ENCODE data around the gene NME9. TPM values are rescaled to one million over a fixed set of nuclear protein-coding genes. Genes with fewer than 3 reads are reported as not detected.

The NME9 gene
- total and polyA plus RNA-seq, 7 experiments from 2014 or later, result 0.52 to 2.0 (median 0.71) TPM; not detected in 1

DNA sequence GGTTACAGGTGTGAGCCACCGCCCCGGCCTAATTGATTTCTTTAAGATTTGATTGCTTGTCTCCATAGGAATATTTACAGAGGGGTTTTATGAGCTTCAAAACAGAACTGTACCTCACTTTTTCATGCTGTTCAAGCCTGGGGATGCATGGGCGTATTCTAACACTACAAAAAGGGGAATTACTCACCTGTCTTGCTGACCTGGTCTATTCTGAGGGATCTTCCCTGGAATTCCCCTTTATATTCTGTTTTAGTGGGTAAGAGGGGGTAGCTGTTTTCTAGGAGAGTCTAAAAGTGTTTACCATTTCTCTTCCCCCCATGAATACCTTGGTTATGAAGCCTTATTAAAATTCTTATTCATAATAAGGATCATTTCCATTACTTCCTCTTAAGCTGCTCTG, 48.1 kb downstream of the NME9 start:
- H3K27me3 ChIP-seq (ENCODE audit: control insufficient read depth in 2 of 2, insufficient read depth in 2 of 2, low read length in 2 of 2), result no peaks in the 10 kb centered on the region
- H3K9me3 ChIP-seq (ENCODE audit: control insufficient read depth in 2 of 3, low read length in 3 of 3), result no peaks in the 10 kb centered on the region
- H3K9me3 Mint-ChIP-seq, result no peaks in the 10 kb centered on the region
- peaks cover 0 to 7% (median 0%) of the 10 kb centered on the region in 7 donors for H3K4me1 Mint-ChIP-seq
- no peaks in the 10 kb centered on the region for H3K4me1 ChIP-seq (ENCODE audit: control insufficient read depth in 2 of 2, insufficient read depth in 2 of 2, low read length in 2 of 2)
- no peak for DNase-seq
- H3K36me3 ChIP-seq (ENCODE audit: control insufficient read depth in 2 of 3, insufficient read depth in 3 of 3, low read length in 3 of 3), result peaks cover 0 to 31% (median 8%) of the 10 kb centered on the region in 3 experiments
- no peak overlapping the region for H3K4me3 ChIP-seq (ENCODE audit: low read length)
- CTCF ChIA-PET, result no interaction called here
- intact Hi-C loops (cut with micrococcal nuclease), result no loop called here
- no peak for ATAC-seq
- no peaks in the 10 kb centered on the region for H3K27me3 Mint-ChIP-seq
- H3K27ac Mint-ChIP-seq, result no peak overlapping the region
- no peak overlapping the region for H3K4me3 Mint-ChIP-seq
- no peak overlapping the region for H3K27ac ChIP-seq (ENCODE audit: low read depth, low read length)
- peaks cover 0 to 25% (median 13%) of the 10 kb centered on the region in 5 donors for H3K36me3 Mint-ChIP-seq
- POLR2A ChIA-PET, result no interaction called here

DNA sequence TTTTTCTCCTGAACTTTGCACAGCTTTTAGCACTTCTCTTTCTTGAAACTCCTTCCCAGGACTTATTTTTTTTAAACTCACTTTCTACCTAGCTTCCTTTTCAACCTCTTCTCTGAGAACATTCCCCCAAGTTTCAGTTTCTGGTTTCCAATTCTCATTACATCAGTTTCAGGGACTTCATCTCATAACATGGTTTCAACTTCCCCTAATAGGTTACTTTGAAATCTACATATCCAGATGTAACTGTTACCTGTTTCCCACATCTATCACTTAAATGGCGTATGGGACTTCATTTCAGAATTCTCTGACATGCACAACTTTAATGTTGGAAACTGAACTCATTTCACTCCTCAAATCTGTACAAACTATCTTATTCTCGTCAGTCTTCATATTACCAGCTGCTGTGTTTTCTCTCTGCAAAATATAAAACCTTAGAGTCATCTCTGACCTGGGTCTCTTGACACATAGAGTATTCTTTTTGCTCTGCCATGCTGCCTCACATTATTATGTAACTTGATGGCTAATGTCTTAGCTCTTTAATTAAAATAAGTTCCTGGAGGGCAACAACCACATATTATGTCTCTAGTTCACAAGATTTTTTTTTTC, 58.4 kb downstream of the NME9 start:
- Mint-ChIP-seq H3K27me3 (no peaks in the 10 kb centered on the region), H3K36me3 (peaks cover 12 to 55% (median 33%) of the 10 kb centered on the region in 5 donors), H3K4me1 (peaks cover 0 to 6% (median 0%) of the 10 kb centered on the region in 7 donors), H3K27ac (peak overlapping the region in 3 of 9 donors; percentile 0 to 47 (median 32)), H3K9me3 (no peaks in the 10 kb centered on the region), H3K4me3 (no peak overlapping the region)
- Histone ChIP-seq H3K4me1 (ENCODE audit: control insufficient read depth in 2 of 2, insufficient read depth in 2 of 2, low read length in 2 of 2) (no peaks in the 10 kb centered on the region), H3K27ac (ENCODE audit: low read depth, low read length) (no peak overlapping the region), H3K27me3 (ENCODE audit: control insufficient read depth in 2 of 2, insufficient read depth in 2 of 2, low read length in 2 of 2) (no peaks in the 10 kb centered on the region), H3K9me3 (ENCODE audit: control insufficient read depth in 2 of 3, low read length in 3 of 3) (no peaks in the 10 kb centered on the region), H3K4me3 (ENCODE audit: low read length) (no peak overlapping the region), H3K36me3 (ENCODE audit: control insufficient read depth in 2 of 3, insufficient read depth in 3 of 3, low read length in 3 of 3) (peaks cover 0 to 40% (median 0%) of the 10 kb centered on the region in 3 experiments)
- ChIA-PET CTCF (interaction anchor here (0.8 kb wide), 1 partner anchor 92 kb away, joined by 3 read pairs; no protein-coding TSS in a partner anchor), POLR2A (interaction anchor here (0.5 to 0.6 kb wide), 2 partner anchors 9 to 1938 kb away, joined by 3 read pairs; no protein-coding TSS in a partner anchor)
- intact Hi-C loops (cut with micrococcal nuclease), result loop anchor here in 1 of 2 donors (5.0 kb wide), 1 partner anchor 84 kb away; the partner anchor contains the start of gene ARMC8
- ATAC-seq, result no peak
- no peak for DNase-seq

DNA sequence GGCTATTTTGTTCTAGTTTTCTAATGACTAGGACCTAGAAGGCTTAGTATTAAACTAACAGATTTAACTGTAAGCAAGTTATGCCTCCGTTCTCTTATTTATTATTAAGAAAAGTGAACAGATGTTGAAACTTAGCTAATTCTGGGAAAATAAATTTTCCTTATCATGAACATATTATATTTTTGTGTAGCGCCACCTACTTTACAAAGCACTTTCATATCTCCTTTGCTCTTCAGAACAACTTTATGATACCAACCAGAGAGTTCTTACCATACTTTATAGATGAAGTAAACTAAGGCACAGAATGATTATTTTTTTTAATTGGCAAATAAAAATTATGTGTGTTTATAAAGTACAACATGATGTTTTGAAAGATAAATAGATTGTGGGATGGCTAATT, 59.4 kb downstream of the NME9 start:
- ChIA-PET CTCF (no interaction called here), POLR2A (no interaction called here)
- no peaks in the 10 kb centered on the region for H3K27me3 Mint-ChIP-seq
- intact Hi-C loops (cut with micrococcal nuclease), result loop anchor here in 1 of 2 donors (5.0 kb wide), 1 partner anchor 83 kb away; the partner anchor contains the start of gene ARMC8
- no peak overlapping the region for H3K4me3 ChIP-seq (ENCODE audit: low read length)
- no peaks in the 10 kb centered on the region for H3K9me3 ChIP-seq (ENCODE audit: control insufficient read depth in 2 of 3, low read length in 3 of 3)
- no peaks in the 10 kb centered on the region for H3K4me1 ChIP-seq (ENCODE audit: control insufficient read depth in 2 of 2, insufficient read depth in 2 of 2, low read length in 2 of 2)
- H3K36me3 ChIP-seq (ENCODE audit: control insufficient read depth in 2 of 3, insufficient read depth in 3 of 3, low read length in 3 of 3), result peaks cover 0 to 42% (median 3%) of the 10 kb centered on the region in 3 experiments
- no peak overlapping the region for H3K27ac Mint-ChIP-seq
- H3K27me3 ChIP-seq (ENCODE audit: control insufficient read depth in 2 of 2, insufficient read depth in 2 of 2, low read length in 2 of 2), result no peaks in the 10 kb centered on the region
- peaks cover 17 to 51% (median 30%) of the 10 kb centered on the region in 5 donors for H3K36me3 Mint-ChIP-seq
- H3K4me3 Mint-ChIP-seq, result no peak overlapping the region
- H3K27ac ChIP-seq (ENCODE audit: low read depth, low read length), result no peak overlapping the region
- H3K4me1 Mint-ChIP-seq, result peaks cover 0 to 6% (median 0%) of the 10 kb centered on the region in 7 donors
- H3K9me3 Mint-ChIP-seq, result no peaks in the 10 kb centered on the region
- ATAC-seq (no peak), DNase-seq (no peak)

DNA sequence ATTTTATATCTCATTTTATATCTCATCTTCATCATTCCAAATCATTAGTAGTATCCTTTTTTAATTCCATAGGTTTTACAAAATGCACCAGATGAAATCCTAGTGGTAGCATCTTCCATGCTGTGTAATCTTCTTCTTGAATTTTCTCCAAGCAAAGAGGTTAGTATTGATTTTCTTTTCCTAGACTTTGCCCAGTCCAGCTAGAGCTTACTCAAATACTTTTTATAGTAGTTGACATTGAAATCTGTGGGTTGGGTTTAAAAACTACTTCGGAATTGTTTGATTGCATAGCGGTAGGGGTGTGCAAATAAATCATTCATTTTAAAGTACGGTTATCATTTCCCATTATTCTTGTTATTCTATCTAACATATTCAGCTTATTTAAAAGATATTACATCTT, 62.6 kb downstream of the NME9 start:
- Mint-ChIP-seq H3K9me3 (no peaks in the 10 kb centered on the region), H3K36me3 (peaks cover 5 to 30% (median 14%) of the 10 kb centered on the region in 5 donors), H3K4me3 (no peak overlapping the region), H3K4me1 (peaks cover 0 to 6% (median 1%) of the 10 kb centered on the region in 7 donors), H3K27me3 (no peaks in the 10 kb centered on the region), H3K27ac (no peak overlapping the region)
- Histone ChIP-seq H3K27ac (ENCODE audit: low read depth, low read length) (no peak overlapping the region), H3K9me3 (ENCODE audit: control insufficient read depth in 2 of 3, low read length in 3 of 3) (no peaks in the 10 kb centered on the region), H3K4me1 (ENCODE audit: control insufficient read depth in 2 of 2, insufficient read depth in 2 of 2, low read length in 2 of 2) (no peaks in the 10 kb centered on the region), H3K36me3 (ENCODE audit: control insufficient read depth in 2 of 3, insufficient read depth in 3 of 3, low read length in 3 of 3) (peaks cover 0 to 21% (median 3%) of the 10 kb centered on the region in 3 experiments), H3K4me3 (ENCODE audit: low read length) (no peak overlapping the region), H3K27me3 (ENCODE audit: control insufficient read depth in 2 of 2, insufficient read depth in 2 of 2, low read length in 2 of 2) (no peaks in the 10 kb centered on the region)
- no peak for DNase-seq
- no peak for ATAC-seq
- CTCF ChIA-PET, result interaction anchor here (1.1 kb wide), 1 partner anchor 62 kb away, joined by 3 read pairs; no protein-coding TSS in a partner anchor
- intact Hi-C loops (cut with micrococcal nuclease), result loop anchor here in 1 of 2 donors (5.0 kb wide), 1 partner anchor 95 kb away; the partner anchor contains the start of gene DBR1
- POLR2A ChIA-PET, result no interaction called here

DNA sequence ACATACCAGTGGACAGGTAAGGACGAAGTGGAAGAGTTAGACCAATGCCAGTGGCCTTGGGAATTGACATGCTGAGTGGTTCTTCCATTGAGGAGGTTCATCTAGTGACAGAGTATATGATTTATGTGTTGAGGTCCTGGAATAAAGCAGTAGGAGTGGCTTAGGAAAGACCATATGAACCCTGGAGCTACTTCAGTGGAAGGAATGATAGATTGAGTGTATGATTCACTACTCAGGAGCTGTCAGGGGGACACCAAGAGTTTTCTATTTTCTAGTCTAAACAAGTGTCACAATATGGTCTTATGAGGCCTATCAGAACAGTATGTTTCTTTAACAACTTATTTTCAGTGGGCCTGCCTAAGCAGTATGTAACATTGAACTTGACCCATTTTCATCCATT, 63.9 kb downstream of the NME9 start:
- ATAC-seq (no peak), DNase-seq (no peak)
- Histone ChIP-seq H3K27ac (ENCODE audit: low read depth, low read length) (no peak overlapping the region), H3K9me3 (ENCODE audit: control insufficient read depth in 2 of 3, low read length in 3 of 3) (no peaks in the 10 kb centered on the region), H3K4me1 (ENCODE audit: control insufficient read depth in 2 of 2, insufficient read depth in 2 of 2, low read length in 2 of 2) (no peaks in the 10 kb centered on the region), H3K36me3 (ENCODE audit: control insufficient read depth in 2 of 3, insufficient read depth in 3 of 3, low read length in 3 of 3) (peaks cover 0 to 21% (median 3%) of the 10 kb centered on the region in 3 experiments), H3K27me3 (ENCODE audit: control insufficient read depth in 2 of 2, insufficient read depth in 2 of 2, low read length in 2 of 2) (no peaks in the 10 kb centered on the region), H3K4me3 (ENCODE audit: low read length) (no peak overlapping the region)
- Mint-ChIP-seq H3K4me1 (peaks cover 0 to 15% (median 0%) of the 10 kb centered on the region in 7 donors), H3K36me3 (peaks cover 5 to 22% (median 9%) of the 10 kb centered on the region in 5 donors), H3K27ac (peak overlapping the region in 1 of 9 donors; percentile 71), H3K9me3 (no peaks in the 10 kb centered on the region), H3K27me3 (no peaks in the 10 kb centered on the region), H3K4me3 (no peak overlapping the region)
- intact Hi-C loops (cut with micrococcal nuclease), result loop anchor here in 1 of 2 donors (5.0 kb wide), 1 partner anchor 93 kb away; the partner anchor contains the start of gene DBR1
- POLR2A ChIA-PET, result no interaction called here
- CTCF ChIA-PET, result interaction anchor here (0.6 kb wide), 1 partner anchor 1860 kb away, joined by 6 read pairs; no protein-coding TSS in a partner anchor

DNA sequence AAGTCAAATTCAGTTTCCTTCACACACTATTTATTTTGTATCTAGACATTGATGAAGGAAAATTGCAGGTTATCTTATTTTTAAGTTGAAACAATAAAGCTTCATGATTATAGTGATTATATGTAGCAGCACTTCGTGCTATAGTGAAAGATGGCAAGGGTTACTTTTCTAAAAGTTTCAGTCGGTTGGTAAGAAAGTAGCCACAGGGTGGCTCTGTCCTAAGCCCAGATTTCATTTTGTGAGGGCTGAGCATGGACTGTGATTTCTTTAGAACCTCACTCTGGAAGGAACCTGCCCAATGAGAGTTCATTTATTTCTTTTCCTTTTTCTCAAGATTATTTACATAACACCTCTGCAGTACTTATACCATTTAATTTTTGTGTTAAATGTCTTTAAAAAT, 66.5 kb downstream of the NME9 start:
- ChIA-PET POLR2A (no interaction called here), CTCF (no interaction called here)
- Mint-ChIP-seq H3K9me3 (no peaks in the 10 kb centered on the region), H3K4me1 (peaks cover 0 to 16% (median 0%) of the 10 kb centered on the region in 7 donors), H3K4me3 (no peak overlapping the region), H3K27me3 (no peaks in the 10 kb centered on the region), H3K36me3 (peaks cover 8 to 42% (median 11%) of the 10 kb centered on the region in 5 donors), H3K27ac (peak overlapping the region in 1 of 9 donors; percentile 43)
- ATAC-seq (no peak), DNase-seq (no peak)
- H3K9me3 ChIP-seq (ENCODE audit: control insufficient read depth in 2 of 3, low read length in 3 of 3), result no peaks in the 10 kb centered on the region
- H3K4me3 ChIP-seq (ENCODE audit: low read length), result no peak overlapping the region
- no peaks in the 10 kb centered on the region for H3K4me1 ChIP-seq (ENCODE audit: control insufficient read depth in 2 of 2, insufficient read depth in 2 of 2, low read length in 2 of 2)
- H3K27ac ChIP-seq (ENCODE audit: low read depth, low read length), result no peak overlapping the region
- H3K27me3 ChIP-seq (ENCODE audit: control insufficient read depth in 2 of 2, insufficient read depth in 2 of 2, low read length in 2 of 2), result no peaks in the 10 kb centered on the region
- intact Hi-C loops (cut with micrococcal nuclease), result loop anchor here in 1 of 2 donors (1.0 kb wide), 1 partner anchor 66 kb away; the partner anchor contains the start of gene NME9
- peaks cover 0 to 16% (median 3%) of the 10 kb centered on the region in 3 experiments for H3K36me3 ChIP-seq (ENCODE audit: control insufficient read depth in 2 of 3, insufficient read depth in 3 of 3, low read length in 3 of 3)

All from naive thymus-derived CD4-positive, alpha-beta T cell (primary cell).